ENCODE results near the gene C4orf50.
"Not testable (repeated sequence)": the region's sequence is repeated elsewhere in the genome, so short reads cannot be mapped to it uniquely, and the experiment has no call there.

C4orf50 gene

GRCh38 chr4:5999830-6000365 lies 18.3 kb downstream of the C4orf50 start:
- TF ChIP-seq CTCF (IDR thresholded peaks at IDR 0.05; ENCODE audit: control insufficient read depth, insufficient read depth, low read depth, low read length, missing control alignments): no peak
- no peak overlapping the region for H3K4me3 ChIP-seq (ENCODE audit: control insufficient read depth, low read depth, low read length)
- no peak for DNase-seq (ENCODE audit: low read depth)

GRCh38 chr4:5999356-5999755 lies 18.9 kb downstream of the C4orf50 start:
- no peak overlapping the region for H3K4me3 ChIP-seq (ENCODE audit: control insufficient read depth, low read depth, low read length)
- no peak for DNase-seq (ENCODE audit: low read depth)
- no peak for TF ChIP-seq CTCF (IDR thresholded peaks at IDR 0.05; ENCODE audit: control insufficient read depth, insufficient read depth, low read depth, low read length, missing control alignments)

GRCh38 chr4:5998333-5998936 lies 19.8 kb downstream of the C4orf50 start:
- no peak overlapping the region for H3K4me3 ChIP-seq (ENCODE audit: control insufficient read depth, low read depth, low read length)
- peak; percentile 10 for DNase-seq (ENCODE audit: low read depth)
- TF ChIP-seq CTCF (IDR thresholded peaks at IDR 0.05; ENCODE audit: control insufficient read depth, insufficient read depth, low read depth, low read length, missing control alignments): peak; percentile 94

- no peak for DNase-seq (ENCODE audit: low read depth)
- TF ChIP-seq CTCF (IDR thresholded peaks at IDR 0.05; ENCODE audit: control insufficient read depth, insufficient read depth, low read depth, low read length, missing control alignments): no peak
- no peak overlapping the region for H3K4me3 ChIP-seq (ENCODE audit: control insufficient read depth, low read depth, low read length)
Measured at GRCh38 chr4:5996641-5997040, 21.6 kb downstream of the C4orf50 start.

GRCh38 chr4:5995901-5996623 lies 22.2 kb downstream of the C4orf50 start:
- no peak for DNase-seq (ENCODE audit: low read depth)
- TF ChIP-seq CTCF (IDR thresholded peaks at IDR 0.05; ENCODE audit: control insufficient read depth, insufficient read depth, low read depth, low read length, missing control alignments): no peak
- H3K4me3 ChIP-seq (ENCODE audit: control insufficient read depth, low read depth, low read length): no peak overlapping the region

GRCh38 chr4:5993876-5994811 lies 24.1 kb downstream of the C4orf50 start:
- DNase-seq (ENCODE audit: low read depth): no peak
- H3K4me3 ChIP-seq (ENCODE audit: control insufficient read depth, low read depth, low read length): no peak overlapping the region
- TF ChIP-seq CTCF (IDR thresholded peaks at IDR 0.05; ENCODE audit: control insufficient read depth, insufficient read depth, low read depth, low read length, missing control alignments): no peak

GRCh38 chr4:5993346-5993745 lies 24.9 kb downstream of the C4orf50 start:
- not testable (repeated sequence) for DNase-seq (ENCODE audit: low read depth); H3K4me3 ChIP-seq (ENCODE audit: control insufficient read depth, low read depth, low read length)

Data from AG09309 (cell line).